Stomach (tissue), 9 donors: ENCODE results near the gene SNX9. TPM values are rescaled to one million over a fixed set of nuclear protein-coding genes. Genes with fewer than 3 reads are reported as not detected.

Source experiments
- DNase-seq, 2 donors: peaks; one replicate each; pipeline versions ENCODE4 v3.0.0 to v3.0.0-alpha.2; 2013 to 2019
- H3K27ac ChIP-seq, 5 donors: fragments of 200-600 bp in 4 of 5; sonication (generic) in 4 of 5; one replicate each; pipeline ENCODE4 v1.5.1; 2013 to 2019; ENCODE audit warnings: mild to moderate bottlenecking in 1 of 5, moderate library complexity in 1 of 5
- H3K27me3 ChIP-seq, 3 donors: fragments of 200-600 bp; sonication (generic); one replicate each; pipeline ENCODE4 v1.5.1; 2017 to 2019; ENCODE audit warnings: mixed run types in 1 of 3
- H3K36me3 ChIP-seq, 4 donors: fragments of 200-600 bp; sonication (generic); 1 replicate in 3 of 4; 2 replicates in 1 of 4; pipeline ENCODE4 v1.5.1; 2016 to 2019
- H3K4me1 ChIP-seq, 4 donors: fragments of 200-600 bp; sonication (generic); one replicate each; pipeline ENCODE4 v1.5.1; 2016 to 2019
- H3K4me3 ChIP-seq, 4 donors: fragments of 200-600 bp; sonication (generic) in 3 of 4; one replicate each; pipeline ENCODE4 v1.5.1; 2016 to 2019; ENCODE audit warnings: mild to moderate bottlenecking in 1 of 4
- H3K9me3 ChIP-seq, 4 donors: fragments of 200-600 bp; sonication (generic); one replicate each; pipeline ENCODE4 v1.5.1; 2016 to 2019
- EP300 ChIP-seq: sonication (generic); formaldehyde crosslinking; IDR thresholded peaks from one replicate; pipeline ENCODE4 v1.6.1; 2017; ENCODE audit warnings: antibody characterized with exemption
- POLR2A ChIP-seq, 4 donors: fragments of 450-650 bp; IDR thresholded peaks; one replicate each; pipeline ENCODE4 v1.6.1; 2016; ENCODE audit warnings: antibody characterized with exemption in 4 of 4, control low read depth in 2 of 4, mild to moderate bottlenecking in 1 of 4, moderate library complexity in 1 of 4
- POLR2AphosphoS5 ChIP-seq, 3 donors: sonication (generic); formaldehyde crosslinking; IDR thresholded peaks; one replicate each; pipeline ENCODE4 v1.6.1; 2016; ENCODE audit warnings: antibody characterized with exemption in 3 of 3
- WGBS, 5 donors: extraction: QIAGEN DNeasy Blood & Tissue Kit in 3 of 5; methylation state at CpG; one replicate each; pipeline versions ENCODE4 v1.1.5 to v1.1.7; 2013 to 2018; 5-methylcytosine and 5-hydroxymethylcytosine counted together
- intact Hi-C: fragments of 100-400 bp; cut with DNase I; formaldehyde crosslinking; loops from one replicate; pipeline ENCODE4 v1.15.1; 2023; ENCODE audit warnings: low total_unique reads
- polyA plus RNA-seq, 3 donors: library from polyadenylated mRNA; stranded (reverse); fragments of 200-250 nt; gene quantifications; one replicate each; pipeline ENCODE4 v1.2.3, GENCODE V29; 2013
- total RNA-seq, 5 donors: library from RNA; depleted of rRNA; stranded (reverse); fragments of >200 nt; gene quantifications; one replicate each; pipeline versions ENCODE4 v1.1.0 to v1.2.3, GENCODE V29; 2014 to 2016
- TF ChIP-seq, protein P1 (sequence below), 7 experiments: fragments of 450-650 bp in 4 of 7; fragments of 200-600 bp in 3 of 7; sonication (generic) in 3 of 7; IDR thresholded peaks; one replicate each; pipeline ENCODE4 v1.5.1; 2016 to 2019; ENCODE audit warnings: antibody characterized with exemption in 7 of 7, control low read depth in 2 of 7, mild to moderate bottlenecking in 1 of 7
- donor health status: healthy with polysubstance abuse.
- donor health status: Bipolar disorder and iron deficiency.
- donor health status: healthy.

SNX9 gene
- total and polyA plus RNA-seq, 8 donors: 21.4 to 58.7 (median 38.7) TPM

DNA sequence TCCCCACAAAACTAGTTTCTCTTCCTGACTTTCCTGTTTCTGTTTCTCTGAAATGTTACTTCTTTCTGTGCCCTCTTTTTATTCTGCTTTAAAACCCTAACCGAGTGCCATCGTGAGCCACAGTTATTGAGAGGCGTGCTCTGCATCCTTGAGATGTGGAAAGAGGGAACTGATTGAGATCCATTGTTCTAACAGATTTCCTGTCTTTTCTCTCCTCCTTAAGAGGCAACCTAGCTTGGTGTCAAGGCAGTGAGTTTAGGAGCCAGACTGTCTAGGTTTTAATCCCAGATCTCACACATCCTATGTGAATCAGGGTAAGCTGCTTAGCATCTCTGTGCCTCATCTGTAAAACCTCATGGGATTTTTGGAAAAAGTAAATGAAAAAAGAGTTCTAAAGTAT, 57.5 kb downstream of the SNX9 start:
- H3K4me3 ChIP-seq: no peak overlapping the region
- H3K4me1 ChIP-seq: peaks cover 0 to 34% (median 16%) of the 10 kb centered on the region in 4 donors
- no peak for DNase-seq
- no peaks in the 10 kb centered on the region for H3K9me3 ChIP-seq
- H3K27me3 ChIP-seq: no peaks in the 10 kb centered on the region
- intact Hi-C loops: no loop called here
- 89 to 94% (median 91%) methylated on average over 3 of the region's 3 CpGs for WGBS, 5 donors
- peaks cover 12 to 76% (median 50%) of the 10 kb centered on the region in 4 donors for H3K36me3 ChIP-seq
- H3K27ac ChIP-seq: no peak overlapping the region
- TF ChIP-seq POLR2AphosphoS5 (IDR thresholded peaks at IDR 0.05) (no peak), POLR2A (IDR thresholded peaks at IDR 0.05) (no peak), EP300 (no peak)
- TF ChIP-seq, protein P1, sequence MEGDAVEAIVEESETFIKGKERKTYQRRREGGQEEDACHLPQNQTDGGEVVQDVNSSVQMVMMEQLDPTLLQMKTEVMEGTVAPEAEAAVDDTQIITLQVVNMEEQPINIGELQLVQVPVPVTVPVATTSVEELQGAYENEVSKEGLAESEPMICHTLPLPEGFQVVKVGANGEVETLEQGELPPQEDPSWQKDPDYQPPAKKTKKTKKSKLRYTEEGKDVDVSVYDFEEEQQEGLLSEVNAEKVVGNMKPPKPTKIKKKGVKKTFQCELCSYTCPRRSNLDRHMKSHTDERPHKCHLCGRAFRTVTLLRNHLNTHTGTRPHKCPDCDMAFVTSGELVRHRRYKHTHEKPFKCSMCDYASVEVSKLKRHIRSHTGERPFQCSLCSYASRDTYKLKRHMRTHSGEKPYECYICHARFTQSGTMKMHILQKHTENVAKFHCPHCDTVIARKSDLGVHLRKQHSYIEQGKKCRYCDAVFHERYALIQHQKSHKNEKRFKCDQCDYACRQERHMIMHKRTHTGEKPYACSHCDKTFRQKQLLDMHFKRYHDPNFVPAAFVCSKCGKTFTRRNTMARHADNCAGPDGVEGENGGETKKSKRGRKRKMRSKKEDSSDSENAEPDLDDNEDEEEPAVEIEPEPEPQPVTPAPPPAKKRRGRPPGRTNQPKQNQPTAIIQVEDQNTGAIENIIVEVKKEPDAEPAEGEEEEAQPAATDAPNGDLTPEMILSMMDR (IDR thresholded peaks at IDR 0.05): no peak

DNA sequence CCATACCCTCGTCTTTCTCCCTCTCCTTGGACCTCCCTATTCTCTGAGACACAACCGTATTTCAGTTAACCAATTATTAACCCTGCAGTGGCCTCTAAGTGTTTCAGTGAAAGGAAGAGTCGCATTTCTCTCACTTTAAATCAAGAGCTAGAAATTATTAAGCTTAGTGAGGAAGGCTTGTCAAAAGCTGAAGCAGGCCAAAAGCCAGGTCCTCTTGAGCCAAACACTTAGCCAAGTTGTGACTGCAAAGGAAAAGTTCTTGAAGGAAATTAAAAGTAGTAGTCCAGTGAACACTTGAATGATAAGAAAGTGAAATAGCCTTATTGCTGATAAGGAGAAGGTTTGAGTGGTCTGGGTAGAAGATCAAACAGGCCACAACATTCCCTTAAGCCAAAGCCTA, 58.3 kb downstream of the SNX9 start:
- Histone ChIP-seq H3K36me3 (peaks cover 5 to 76% (median 48%) of the 10 kb centered on the region in 4 donors), H3K4me1 (peaks cover 0 to 34% (median 16%) of the 10 kb centered on the region in 4 donors), H3K27me3 (no peaks in the 10 kb centered on the region), H3K4me3 (no peak overlapping the region), H3K9me3 (no peaks in the 10 kb centered on the region), H3K27ac (no peak overlapping the region)
- no peak for DNase-seq
- WGBS, 5 donors: 31 to 60% (median 41%) methylated on average over 3 of the region's 3 CpGs
- TF ChIP-seq EP300 (no peak), POLR2A (IDR thresholded peaks at IDR 0.05) (no peak), POLR2AphosphoS5 (IDR thresholded peaks at IDR 0.05) (no peak)
- TF ChIP-seq, protein P1 (IDR thresholded peaks at IDR 0.05): no peak
- intact Hi-C loops: no loop called here

DNA sequence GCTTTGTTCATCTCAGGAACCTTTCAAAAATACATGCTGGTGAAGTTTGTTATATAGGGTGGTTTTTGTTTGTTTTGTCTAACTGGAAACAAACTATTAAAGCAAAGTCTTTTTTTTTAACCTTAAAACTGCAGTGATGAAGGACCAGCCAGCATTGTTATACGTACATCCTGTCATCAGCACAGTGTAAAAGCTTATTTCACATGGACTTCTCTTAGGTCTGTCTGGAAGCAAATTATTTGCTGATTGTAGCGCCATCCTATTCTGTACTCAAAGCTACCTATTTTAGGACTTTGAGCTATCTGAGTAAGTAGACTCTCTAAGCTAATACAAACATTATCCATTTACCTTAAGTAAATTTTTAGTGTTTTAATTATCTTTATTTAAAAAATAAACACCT, 61.7 kb downstream of the SNX9 start:
- H3K36me3 ChIP-seq: peaks cover 10 to 70% (median 45%) of the 10 kb centered on the region in 4 donors
- no peak overlapping the region for H3K4me3 ChIP-seq
- peaks cover 0 to 25% (median 10%) of the 10 kb centered on the region in 4 donors for H3K4me1 ChIP-seq
- no peak for TF ChIP-seq POLR2A (IDR thresholded peaks at IDR 0.05)
- TF ChIP-seq, protein P1 (IDR thresholded peaks at IDR 0.05): no peak
- TF ChIP-seq POLR2AphosphoS5 (IDR thresholded peaks at IDR 0.05): no peak
- no peak for TF ChIP-seq EP300
- no peak overlapping the region for H3K27ac ChIP-seq
- H3K27me3 ChIP-seq: no peaks in the 10 kb centered on the region
- DNase-seq: no peak
- WGBS, 5 donors: 84 to 93% (median 89%) methylated on average over 2 of the region's 2 CpGs
- intact Hi-C loops: no loop called here
- no peaks in the 10 kb centered on the region for H3K9me3 ChIP-seq

DNA sequence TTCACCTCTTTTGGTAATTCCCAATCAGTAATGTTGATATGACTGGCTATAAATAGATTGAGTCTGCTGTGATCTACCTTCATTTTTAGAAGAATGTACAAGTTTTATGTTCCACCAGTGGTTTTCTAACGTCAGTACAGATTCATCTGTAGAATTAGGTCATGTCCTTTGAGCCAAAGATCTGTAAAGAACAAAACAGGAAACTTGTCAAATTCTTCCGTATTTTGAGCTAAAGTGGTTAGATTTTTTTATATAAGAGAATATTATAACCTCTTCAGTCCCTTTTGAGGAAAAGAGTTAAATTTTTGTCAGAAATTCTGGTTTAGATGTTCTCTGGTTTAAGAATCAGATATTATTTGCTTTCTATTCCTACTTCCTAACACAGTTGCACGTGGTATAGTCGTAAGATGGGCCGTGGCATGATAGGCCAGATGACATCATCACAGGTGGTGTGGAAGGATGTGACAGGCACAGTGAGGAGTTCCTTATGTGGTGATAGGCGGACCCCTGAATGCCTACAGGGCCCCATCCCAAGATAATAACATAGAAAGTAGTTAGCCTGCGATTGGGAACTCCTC, 62.3 kb downstream of the SNX9 start:
- DNase-seq: peak in 1 of 2 donors; percentile 54
- peak overlapping the region in 1 of 5 donors; percentile 40 for H3K27ac ChIP-seq

More for the DNA sequence above, 62.3 kb downstream of the SNX9 start:
- Histone ChIP-seq H3K9me3 (no peaks in the 10 kb centered on the region), H3K4me1 (peaks cover 0 to 19% (median 7%) of the 10 kb centered on the region in 4 donors), H3K36me3 (peaks cover 10 to 75% (median 47%) of the 10 kb centered on the region in 4 donors), H3K4me3 (no peak overlapping the region), H3K27me3 (no peaks in the 10 kb centered on the region)
- intact Hi-C loops: no loop called here
- 68 to 86% (median 84%) methylated on average over 7 of the region's 7 CpGs for WGBS, 5 donors
- no peak for TF ChIP-seq EP300
- no peak for TF ChIP-seq POLR2A (IDR thresholded peaks at IDR 0.05)
- TF ChIP-seq, protein P1 (IDR thresholded peaks at IDR 0.05): no peak
- TF ChIP-seq POLR2AphosphoS5 (IDR thresholded peaks at IDR 0.05): no peak
